Neural progenitor cell (in vitro differentiated cells): ENCODE data around the gene USP2.

Experiments used
- EZH2 ChIP-seq: fragments of 200-600 bp; sonication (generic); IDR thresholded peaks from 2 replicates; pipeline ENCODE4 v1.6.1; 2017; ENCODE audit warnings: antibody characterized with exemption, mild to moderate bottlenecking, moderate library complexity
- TF ChIP-seq, protein P1 (sequence below): fragments of 200-600 bp; sonication (generic); IDR thresholded peaks from 2 replicates; pipeline ENCODE4 v1.5.1; 2017; ENCODE audit warnings: antibody characterized with exemption, mild to moderate bottlenecking

GRCh38 chr11:119320240-119320775 lies 61.2 kb downstream of the USP2 start:
- TF ChIP-seq, protein P1, sequence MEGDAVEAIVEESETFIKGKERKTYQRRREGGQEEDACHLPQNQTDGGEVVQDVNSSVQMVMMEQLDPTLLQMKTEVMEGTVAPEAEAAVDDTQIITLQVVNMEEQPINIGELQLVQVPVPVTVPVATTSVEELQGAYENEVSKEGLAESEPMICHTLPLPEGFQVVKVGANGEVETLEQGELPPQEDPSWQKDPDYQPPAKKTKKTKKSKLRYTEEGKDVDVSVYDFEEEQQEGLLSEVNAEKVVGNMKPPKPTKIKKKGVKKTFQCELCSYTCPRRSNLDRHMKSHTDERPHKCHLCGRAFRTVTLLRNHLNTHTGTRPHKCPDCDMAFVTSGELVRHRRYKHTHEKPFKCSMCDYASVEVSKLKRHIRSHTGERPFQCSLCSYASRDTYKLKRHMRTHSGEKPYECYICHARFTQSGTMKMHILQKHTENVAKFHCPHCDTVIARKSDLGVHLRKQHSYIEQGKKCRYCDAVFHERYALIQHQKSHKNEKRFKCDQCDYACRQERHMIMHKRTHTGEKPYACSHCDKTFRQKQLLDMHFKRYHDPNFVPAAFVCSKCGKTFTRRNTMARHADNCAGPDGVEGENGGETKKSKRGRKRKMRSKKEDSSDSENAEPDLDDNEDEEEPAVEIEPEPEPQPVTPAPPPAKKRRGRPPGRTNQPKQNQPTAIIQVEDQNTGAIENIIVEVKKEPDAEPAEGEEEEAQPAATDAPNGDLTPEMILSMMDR, result no peak
- TF ChIP-seq EZH2, result no peak
